ENCODE results near the gene RPS18. TPM values are rescaled to one million over a fixed set of nuclear protein-coding genes. Genes with fewer than 3 reads are reported as not detected.
"Not testable (repeated sequence)": the region's sequence is repeated elsewhere in the genome, so short reads cannot be mapped to it uniquely, and the experiment has no call there.

RPS18 gene
- polyA plus RNA-seq, 2 donors: 7,154 to 7,464 TPM

DNA sequence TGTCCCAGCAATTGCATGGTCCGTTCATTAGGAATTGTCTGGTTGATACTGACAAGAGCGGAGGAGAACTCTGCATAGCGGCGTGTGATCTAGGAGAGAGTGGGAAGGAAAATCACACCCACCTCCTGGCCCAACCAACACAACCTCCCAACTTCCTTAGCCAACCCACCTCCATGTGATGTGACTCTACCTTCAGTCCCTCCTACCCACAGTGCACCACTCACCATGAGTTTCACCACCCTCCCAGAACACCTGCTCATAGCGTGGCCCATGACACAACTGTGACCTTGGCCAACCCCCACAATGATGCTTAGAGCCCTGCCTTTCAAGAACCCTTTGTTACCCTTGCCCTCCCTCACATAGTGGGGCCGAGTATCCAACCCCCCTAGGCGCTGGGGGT lies 7.9 kb upstream of the RPS18 start:
- 86 to 88% methylated on average over 7 of the region's 7 CpGs for WGBS, 2 donors
- Histone ChIP-seq H3K4me1 (ENCODE audit: control insufficient read depth in 2 of 2, insufficient read depth in 2 of 2, low read length in 1 of 2) (peaks cover 0 to 2% of the 10 kb centered on the region in 2 donors), H3K27ac (ENCODE audit: low read depth in 2 of 2, low read length in 1 of 2) (no peak overlapping the region), H3K36me3 (ENCODE audit: control insufficient read depth in 2 of 2, insufficient read depth in 2 of 2, low read length in 1 of 2) (peaks cover 7 to 33% of the 10 kb centered on the region in 2 donors), H3K27me3 (ENCODE audit: control insufficient read depth in 1 of 2, insufficient read depth in 2 of 2, low read length in 2 of 2) (no peaks in the 10 kb centered on the region), H3K9me3 (ENCODE audit: control insufficient read depth in 2 of 2, insufficient read depth in 1 of 2, low read depth in 1 of 2, low read length in 1 of 2) (no peaks in the 10 kb centered on the region), H3K4me3 (ENCODE audit: low read depth in 1 of 2, low read length in 2 of 2) (no peak overlapping the region)

DNA sequence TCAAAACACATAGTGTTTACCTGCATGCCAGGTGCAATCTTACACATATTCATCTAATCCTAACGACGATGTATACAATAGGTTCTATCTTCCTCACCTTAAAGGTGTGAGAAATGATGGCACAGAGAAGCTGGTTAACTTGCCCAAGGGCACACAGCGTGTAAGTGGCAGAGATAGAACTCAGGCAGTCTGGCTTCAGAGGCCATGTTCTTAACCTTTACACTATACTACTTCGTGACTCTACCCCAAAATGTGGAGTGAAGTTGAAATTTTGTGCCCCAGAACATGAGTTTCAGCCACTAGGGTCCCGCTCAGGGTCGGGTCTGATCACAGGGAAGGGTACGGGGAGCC lies 783 bp upstream of the RPS18 start:
- Histone ChIP-seq H3K27ac (ENCODE audit: low read depth in 2 of 2, low read length in 1 of 2) (peak overlapping the region; percentile 89 to 94), H3K4me3 (ENCODE audit: low read depth in 1 of 2, low read length in 2 of 2) (peak overlapping the region; percentile 77 to 93), H3K27me3 (ENCODE audit: control insufficient read depth in 1 of 2, insufficient read depth in 2 of 2, low read length in 2 of 2) (no peaks in the 10 kb centered on the region), H3K36me3 (ENCODE audit: control insufficient read depth in 2 of 2, insufficient read depth in 2 of 2, low read length in 1 of 2) (peaks cover 7 to 23% of the 10 kb centered on the region in 2 donors), H3K4me1 (ENCODE audit: control insufficient read depth in 2 of 2, insufficient read depth in 2 of 2, low read length in 1 of 2) (peaks cover 0 to 5% of the 10 kb centered on the region in 2 donors), H3K9me3 (ENCODE audit: control insufficient read depth in 2 of 2, insufficient read depth in 1 of 2, low read depth in 1 of 2, low read length in 1 of 2) (no peaks in the 10 kb centered on the region)
- WGBS, 2 donors: 1 to 2% methylated on average over 7 of the region's 7 CpGs

- peaks cover 7 to 14% of the 10 kb centered on the region in 2 donors for H3K36me3 ChIP-seq (ENCODE audit: control insufficient read depth in 2 of 2, insufficient read depth in 2 of 2, low read length in 1 of 2)
- H3K4me3 ChIP-seq (ENCODE audit: low read depth in 1 of 2, low read length in 2 of 2): peak overlapping the region; percentile 61 to 93
- WGBS, 2 donors: 6 to 7% methylated on average over 22 of the region's 22 CpGs
- no peaks in the 10 kb centered on the region for H3K9me3 ChIP-seq (ENCODE audit: control insufficient read depth in 2 of 2, insufficient read depth in 1 of 2, low read depth in 1 of 2, low read length in 1 of 2)
- H3K4me1 ChIP-seq (ENCODE audit: control insufficient read depth in 2 of 2, insufficient read depth in 2 of 2, low read length in 1 of 2): peaks cover 0 to 5% of the 10 kb centered on the region in 2 donors
- no peaks in the 10 kb centered on the region for H3K27me3 ChIP-seq (ENCODE audit: control insufficient read depth in 1 of 2, insufficient read depth in 2 of 2, low read length in 2 of 2)
- peak overlapping the region; percentile 71 to 89 for H3K27ac ChIP-seq (ENCODE audit: low read depth in 2 of 2, low read length in 1 of 2)
Observed at GRCh38 chr6:33272275-33273128, 627 bp downstream of the RPS18 start.

DNA sequence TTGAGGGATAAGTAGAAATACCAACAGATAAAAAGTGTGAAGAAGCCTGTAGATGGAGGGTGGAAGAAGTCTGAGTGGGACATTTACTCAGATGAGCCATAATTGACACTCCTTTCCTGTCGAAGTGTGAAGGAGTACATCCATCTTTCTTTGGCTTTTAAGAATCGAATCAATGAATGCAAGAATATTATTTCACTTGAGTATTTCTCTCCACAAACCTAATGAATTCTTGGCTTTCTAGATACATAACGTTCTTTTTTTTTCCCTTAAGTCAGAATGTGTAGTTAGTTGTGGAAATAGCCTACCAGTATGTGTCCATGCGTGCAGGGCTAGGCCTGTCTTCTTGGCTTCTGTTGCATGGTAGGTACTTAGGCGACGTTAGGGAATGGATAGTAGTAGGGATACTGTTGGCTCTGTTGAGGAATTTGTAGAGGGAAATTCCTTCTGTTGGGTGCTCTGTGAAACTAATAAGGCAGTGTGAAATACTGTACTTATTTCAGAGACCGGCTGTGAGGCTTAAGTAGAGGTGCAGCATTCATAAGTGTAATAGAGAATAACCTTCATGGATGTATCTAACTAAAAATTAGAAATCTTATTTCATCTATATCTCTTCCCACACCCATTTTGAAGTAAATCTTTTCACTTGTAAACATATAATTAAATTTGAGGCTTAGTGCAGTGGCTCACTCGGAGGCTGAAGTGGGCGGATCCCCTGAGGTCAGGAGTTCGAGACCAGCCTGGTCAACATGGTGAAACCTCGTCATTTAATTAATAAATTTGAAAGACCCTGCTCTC lies 1.5 kb downstream of the RPS18 start:
- Histone ChIP-seq H3K4me1 (ENCODE audit: control insufficient read depth in 2 of 2, insufficient read depth in 2 of 2, low read length in 1 of 2) (peaks cover 4 to 10% of the 10 kb centered on the region in 2 donors), H3K27ac (ENCODE audit: low read depth in 2 of 2, low read length in 1 of 2) (peak overlapping the region; percentile 71 to 89), H3K4me3 (ENCODE audit: low read depth in 1 of 2, low read length in 2 of 2) (peak overlapping the region; percentile 61 to 93), H3K9me3 (ENCODE audit: control insufficient read depth in 2 of 2, insufficient read depth in 1 of 2, low read depth in 1 of 2, low read length in 1 of 2) (no peaks in the 10 kb centered on the region), H3K27me3 (ENCODE audit: control insufficient read depth in 1 of 2, insufficient read depth in 2 of 2, low read length in 2 of 2) (no peaks in the 10 kb centered on the region), H3K36me3 (ENCODE audit: control insufficient read depth in 2 of 2, insufficient read depth in 2 of 2, low read length in 1 of 2) (peaks cover 2 to 13% of the 10 kb centered on the region in 2 donors)
- WGBS, 2 donors: 43 to 45% methylated on average over 11 of the region's 11 CpGs

- Histone ChIP-seq H3K9me3 (ENCODE audit: control insufficient read depth in 2 of 2, insufficient read depth in 1 of 2, low read depth in 1 of 2, low read length in 1 of 2) (no peaks in the 10 kb centered on the region), H3K4me1 (ENCODE audit: control insufficient read depth in 2 of 2, insufficient read depth in 2 of 2, low read length in 1 of 2) (peaks cover 4 to 10% of the 10 kb centered on the region in 2 donors), H3K27me3 (ENCODE audit: control insufficient read depth in 1 of 2, insufficient read depth in 2 of 2, low read length in 2 of 2) (no peaks in the 10 kb centered on the region), H3K27ac (ENCODE audit: low read depth in 2 of 2, low read length in 1 of 2) (peak overlapping the region; percentile 58 to 98), H3K36me3 (ENCODE audit: control insufficient read depth in 2 of 2, insufficient read depth in 2 of 2, low read length in 1 of 2) (peaks cover 0 to 15% of the 10 kb centered on the region in 2 donors), H3K4me3 (ENCODE audit: low read depth in 1 of 2, low read length in 2 of 2) (peak overlapping the region; percentile 15 to 93)
- WGBS, 2 donors: 49 to 50% methylated on average over 14 of the region's 14 CpGs
Observed at GRCh38 chr6:33273924-33274902, 2.3 kb downstream of the RPS18 start.

GRCh38 chr6:33275795-33276580 lies 4.1 kb downstream of the RPS18 start:
- Histone ChIP-seq H3K4me1 (ENCODE audit: control insufficient read depth in 2 of 2, insufficient read depth in 2 of 2, low read length in 1 of 2) (peaks cover 4 to 12% of the 10 kb centered on the region in 2 donors), H3K36me3 (ENCODE audit: control insufficient read depth in 2 of 2, insufficient read depth in 2 of 2, low read length in 1 of 2) (peaks cover 5 to 25% of the 10 kb centered on the region in 2 donors), H3K27ac (ENCODE audit: low read depth in 2 of 2, low read length in 1 of 2) (peak overlapping the region; percentile 91 to 98), H3K4me3 (ENCODE audit: low read depth in 1 of 2, low read length in 2 of 2) (peak overlapping the region; percentile 56 to 62)
- not testable (repeated sequence) for H3K27me3 ChIP-seq (ENCODE audit: control insufficient read depth in 1 of 2, insufficient read depth in 2 of 2, low read length in 2 of 2); H3K9me3 ChIP-seq (ENCODE audit: control insufficient read depth in 2 of 2, insufficient read depth in 1 of 2, low read depth in 1 of 2, low read length in 1 of 2)
- 65 to 68% methylated on average over 16 of the region's 16 CpGs for WGBS, 2 donors

DNA sequence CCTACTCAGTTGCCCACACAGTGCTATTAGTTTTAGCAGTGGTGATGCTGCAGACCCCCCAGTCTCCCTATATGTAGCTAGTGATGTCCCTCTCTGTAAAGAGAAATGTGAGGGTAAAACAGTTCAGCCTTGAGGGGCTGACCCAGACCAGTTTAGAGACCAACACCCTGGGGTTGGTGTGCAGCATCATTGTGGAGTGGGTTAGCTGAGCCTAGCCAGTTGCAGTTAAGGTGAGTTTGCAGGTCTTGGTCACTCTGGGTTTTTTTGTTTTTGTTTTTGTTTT lies 4.6 kb downstream of the RPS18 start:
- Histone ChIP-seq H3K27me3 (ENCODE audit: control insufficient read depth in 1 of 2, insufficient read depth in 2 of 2, low read length in 2 of 2) (no peaks in the 10 kb centered on the region), H3K27ac (ENCODE audit: low read depth in 2 of 2, low read length in 1 of 2) (peak overlapping the region; percentile 91 to 98), H3K4me1 (ENCODE audit: control insufficient read depth in 2 of 2, insufficient read depth in 2 of 2, low read length in 1 of 2) (peaks cover 4 to 12% of the 10 kb centered on the region in 2 donors), H3K9me3 (ENCODE audit: control insufficient read depth in 2 of 2, insufficient read depth in 1 of 2, low read depth in 1 of 2, low read length in 1 of 2) (no peaks in the 10 kb centered on the region), H3K4me3 (ENCODE audit: low read depth in 1 of 2, low read length in 2 of 2) (peak overlapping the region; percentile 56 to 62), H3K36me3 (ENCODE audit: control insufficient read depth in 2 of 2, insufficient read depth in 2 of 2, low read length in 1 of 2) (peaks cover 5 to 25% of the 10 kb centered on the region in 2 donors)

- Histone ChIP-seq H3K27me3 (ENCODE audit: control insufficient read depth in 1 of 2, insufficient read depth in 2 of 2, low read length in 2 of 2) (no peaks in the 10 kb centered on the region), H3K4me3 (ENCODE audit: low read depth in 1 of 2, low read length in 2 of 2) (peak within 1 kb of the TSS; percentile 56 to 62), H3K36me3 (ENCODE audit: control insufficient read depth in 2 of 2, insufficient read depth in 2 of 2, low read length in 1 of 2) (peaks cover 5 to 25% of the 10 kb centered on the region in 2 donors), H3K4me1 (ENCODE audit: control insufficient read depth in 2 of 2, insufficient read depth in 2 of 2, low read length in 1 of 2) (peaks cover 4 to 12% of the 10 kb centered on the region in 2 donors), H3K9me3 (ENCODE audit: control insufficient read depth in 2 of 2, insufficient read depth in 1 of 2, low read depth in 1 of 2, low read length in 1 of 2) (no peaks in the 10 kb centered on the region), H3K27ac (ENCODE audit: low read depth in 2 of 2, low read length in 1 of 2) (peak within 1 kb of the TSS; percentile 91 to 98)
- WGBS, 2 donors: 0 to 6% methylated on average over 57 to 80 of the region's 80 CpGs
Observed at GRCh38 chr6:33276864-33277662, 5.2 kb downstream of the RPS18 start, which contains the start of gene B3GALT4. B3GALT4 (plus strand) TSS chr6:33277123; CDS start chr6:33277420, 297 bp downstream.

Measured in esophagus (tissue), 2 donors.